DND-41 (cell line): Measurements from ENCODE around the gene IGFBP5.

Source experiments
- CTCF ChIP-seq: IDR thresholded peaks from 2 replicates; pipeline ENCODE4 v1.5.1; 2012; ENCODE audit warnings: borderline replicate concordance, low read length, moderate library complexity, mild to moderate bottlenecking; ENCODE audit not compliant: poor library complexity, severe bottlenecking; ENCODE audit errors: extremely low read depth
- EZH2 ChIP-seq: IDR thresholded peaks from 3 replicates; pipeline ENCODE4 v1.6.1; 2012; ENCODE audit warnings: borderline replicate concordance, low read depth, mild to moderate bottlenecking, moderate library complexity, low read length, inconsistent platforms; ENCODE audit not compliant: severe bottlenecking

- TF ChIP-seq CTCF (no peak), EZH2 (no peak)
These were observed 45.8 kb downstream of the IGFBP5 start for GRCh38 chr2:216649574-216649973.
